Mucosa of rectum (tissue), 2 donors: Measurements from ENCODE around the gene NIF3L1.

ENCODE experiments used
- H3K27ac ChIP-seq, 2 donors: one replicate each; pipeline ENCODE4 v1.7.0; 2013; ENCODE audit warnings: inconsistent platforms in 2 of 2, low read depth in 2 of 2, low read length in 2 of 2
- H3K27me3 ChIP-seq, 2 donors: one replicate each; pipeline ENCODE4 v1.7.0; 2013; ENCODE audit warnings: low read length in 2 of 2; ENCODE audit not compliant: control insufficient read depth in 2 of 2, insufficient read depth in 2 of 2
- H3K36me3 ChIP-seq, 2 donors: one replicate each; pipeline ENCODE4 v1.7.0; 2013; ENCODE audit warnings: low read length in 2 of 2; ENCODE audit not compliant: control insufficient read depth in 2 of 2, insufficient read depth in 2 of 2
- H3K4me1 ChIP-seq, 2 donors: one replicate each; pipeline ENCODE4 v1.7.0; 2013; ENCODE audit warnings: low read length in 2 of 2, mild to moderate bottlenecking in 1 of 2; ENCODE audit not compliant: control insufficient read depth in 2 of 2, insufficient read depth in 2 of 2
- H3K4me3 ChIP-seq, 2 donors: one replicate each; pipeline ENCODE4 v1.7.0; 2013; ENCODE audit warnings: low read length in 2 of 2
- H3K9ac ChIP-seq, 2 donors: one replicate each; pipeline ENCODE4 v1.7.0; 2013; ENCODE audit warnings: low read length in 2 of 2, low read depth in 1 of 2, mild to moderate bottlenecking in 1 of 2
- H3K9me3 ChIP-seq, 2 donors: one replicate each; pipeline ENCODE4 v1.7.0; 2013; ENCODE audit warnings: low read length in 2 of 2; ENCODE audit not compliant: control insufficient read depth in 2 of 2
- donor health status: healthy.
- donor health status: Normal muscosa, but diverticular disease.

Gene NIF3L1

GRCh38 chr2:200851398-200852248 is 37.5 kb upstream of the NIF3L1 start:
- Histone ChIP-seq H3K27ac (no peak overlapping the region), H3K4me3 (no peak overlapping the region), H3K4me1 (peaks cover 0 to 7% of the 10 kb centered on the region in 2 donors), H3K27me3 (no peaks in the 10 kb centered on the region), H3K36me3 (peaks cover 59 to 60% of the 10 kb centered on the region in 2 donors), H3K9me3 (no peaks in the 10 kb centered on the region), H3K9ac (no peak overlapping the region)

GRCh38 chr2:200852605-200853004 is 36.6 kb upstream of the NIF3L1 start:
- peaks cover 68 to 70% of the 10 kb centered on the region in 2 donors for H3K36me3 ChIP-seq
- H3K27me3 ChIP-seq = no peaks in the 10 kb centered on the region

GRCh38 chr2:200856806-200857205 is 32.4 kb upstream of the NIF3L1 start:
- H3K9me3 ChIP-seq = no peaks in the 10 kb centered on the region
- H3K27ac ChIP-seq = no peak overlapping the region
- no peak overlapping the region for H3K9ac ChIP-seq
- H3K36me3 ChIP-seq = peaks cover 84 to 86% of the 10 kb centered on the region in 2 donors
- H3K27me3 ChIP-seq = no peaks in the 10 kb centered on the region
- peaks cover 17 to 23% of the 10 kb centered on the region in 2 donors for H3K4me1 ChIP-seq
- no peak overlapping the region for H3K4me3 ChIP-seq

More at GRCh38 chr2:200852605-200853004, 36.6 kb upstream of the NIF3L1 start:
- no peaks in the 10 kb centered on the region for H3K9me3 ChIP-seq
- H3K9ac ChIP-seq = no peak overlapping the region
- peaks cover 0 to 4% of the 10 kb centered on the region in 2 donors for H3K4me1 ChIP-seq
- H3K27ac ChIP-seq = no peak overlapping the region
- no peak overlapping the region for H3K4me3 ChIP-seq

GRCh38 chr2:200860092-200860795 is 28.9 kb upstream of the NIF3L1 start:
- Histone ChIP-seq H3K9me3 (no peaks in the 10 kb centered on the region), H3K27ac (no peak overlapping the region), H3K4me3 (peak overlapping the region in 1 of 2 donors; percentile 54), H3K27me3 (no peaks in the 10 kb centered on the region), H3K9ac (peak overlapping the region in 1 of 2 donors; percentile 47), H3K36me3 (peaks cover 52% of the 10 kb centered on the region in 2 donors), H3K4me1 (peaks cover 24 to 26% of the 10 kb centered on the region in 2 donors)

- Histone ChIP-seq H3K27me3 (no peaks in the 10 kb centered on the region), H3K27ac (peak overlapping the region; percentile 100), H3K4me3 (peak overlapping the region; percentile 52 to 100), H3K9ac (peak overlapping the region; percentile 54 to 100), H3K4me1 (peaks cover 24 to 26% of the 10 kb centered on the region in 2 donors), H3K9me3 (no peaks in the 10 kb centered on the region), H3K36me3 (peaks cover 39 to 40% of the 10 kb centered on the region in 2 donors)
These were observed 27.5 kb upstream of the NIF3L1 start for GRCh38 chr2:200861617-200862155.

GRCh38 chr2:200862532-200863000 is 26.6 kb upstream of the NIF3L1 start:
- Histone ChIP-seq H3K27ac (peak overlapping the region; percentile 100), H3K4me1 (peaks cover 29% of the 10 kb centered on the region in 2 donors), H3K27me3 (no peaks in the 10 kb centered on the region)

GRCh38 chr2:200863782-200864175 is 25.4 kb upstream of the NIF3L1 start:
- Histone ChIP-seq H3K27ac (peak overlapping the region; percentile 100), H3K4me1 (peaks cover 28 to 29% of the 10 kb centered on the region in 2 donors), H3K4me3 (peak overlapping the region; percentile 84 to 100), H3K36me3 (peaks cover 18 to 19% of the 10 kb centered on the region in 2 donors), H3K27me3 (no peaks in the 10 kb centered on the region), H3K9me3 (no peaks in the 10 kb centered on the region), H3K9ac (peak overlapping the region; percentile 100)

More at GRCh38 chr2:200862532-200863000, 26.6 kb upstream of the NIF3L1 start:
- Histone ChIP-seq H3K4me3 (peak overlapping the region; percentile 84 to 100), H3K9ac (peak overlapping the region; percentile 100), H3K9me3 (no peaks in the 10 kb centered on the region), H3K36me3 (peaks cover 30 to 31% of the 10 kb centered on the region in 2 donors)

- Histone ChIP-seq H3K9me3 (no peaks in the 10 kb centered on the region), H3K27me3 (no peaks in the 10 kb centered on the region), H3K9ac (peak within 1 kb of the TSS; percentile 100), H3K4me3 (peak within 1 kb of the TSS; percentile 84 to 100), H3K36me3 (peaks cover 12 to 13% of the 10 kb centered on the region in 2 donors), H3K27ac (peak within 1 kb of the TSS; percentile 100), H3K4me1 (peaks cover 25 to 26% of the 10 kb centered on the region in 2 donors)
These were observed 24.8 kb upstream of the NIF3L1 start, which contains the start of gene CLK1 for GRCh38 chr2:200864176-200865034. Gene CLK1 (minus strand): TSS chr2:200864658. CDS start chr2:200861862, 2,796 bp downstream.

- Histone ChIP-seq H3K9me3 (no peaks in the 10 kb centered on the region), H3K36me3 (peaks cover 5 to 18% of the 10 kb centered on the region in 2 donors), H3K4me1 (peaks cover 5 to 10% of the 10 kb centered on the region in 2 donors), H3K9ac (no peak overlapping the region), H3K27ac (no peak overlapping the region), H3K27me3 (no peaks in the 10 kb centered on the region), H3K4me3 (no peak overlapping the region)
These were observed 20.2 kb upstream of the NIF3L1 start for GRCh38 chr2:200869014-200869413.
